ENCODE results near the gene USHBP1.

- no peak for TF ChIP-seq CTCF (IDR thresholded peaks at IDR 0.05)
- TF ChIP-seq POLR2A (IDR thresholded peaks at IDR 0.05) = no peak
Observed at GRCh38 chr19:17227798-17228367, 36.7 kb downstream of the USHBP1 start.

Data from right lobe of liver (tissue), 4 donors.